K562 (cell line): ENCODE data around the gene TSPAN16. TPM values are rescaled to one million over a fixed set of nuclear protein-coding genes. Genes with fewer than 3 reads are reported as not detected.

ENCODE experiments used
- ATAC-seq: fragments of 200-7000 bp; cut with Tn5 transposase; 3 replicates; pipeline ENCODE4 v1.9.1; 2020; ENCODE audit warnings: moderate library complexity
- BruUV-seq: library from RNA; stranded (reverse); fragments of 400-500 nt; replicated peaks from 2 replicates; lab custom pipeline; 2021; lab: Mats Ljungman, UMichigan
- CTCF ChIA-PET: fragments of 300-600 bp; formaldehyde crosslinking; extraction: SDS; loops from one replicate; lab custom pipeline; 2021; ENCODE audit warnings: low intra/inter-chr PET ratio; lab: Yijun Ruan, JAX
- POLR2A ChIA-PET: fragments of 300-600, 350-650 bp; sonication (Branson Sonifier 250); formaldehyde crosslinking; extraction: SDS; loops from one replicate; lab custom pipeline; 2021; ENCODE audit warnings: antibody characterized with exemption, inconsistent platforms; lab: Yijun Ruan, JAX
- DNase-seq, 4 experiments: peaks; one replicate each; pipeline versions ENCODE4 v3.0.0 to v3.0.0-alpha.2; 2011 to 2018; ENCODE audit warnings: low spot score in 3 of 4, mixed read lengths in 3 of 4; ENCODE audit errors: extremely low read depth in 1 of 4
- FAIRE-seq: peaks from 2 replicates; lab custom pipeline; 2011; peaks lifted over from hg19 to GRCh38; lab: Jason Lieb, UNC
- H2AFZ ChIP-seq: 2 replicates; pipeline ENCODE4 v1.6.0; 2011; ENCODE audit warnings: low read depth, low read length, control low read depth, inconsistent platforms
- H3K27ac ChIP-seq: fragments of 200-600 bp; 3 replicates; pipeline ENCODE4 v1.8.0; 2011; ENCODE audit warnings: low read depth, mild to moderate bottlenecking, control low read depth, inconsistent platforms, low read length, moderate library complexity, mixed read lengths; ENCODE audit errors: extremely low read depth
- H3K27me3 ChIP-seq, 2 experiments: fragments of 300-600 bp in 1 of 2; 2 replicates in 1 of 2; 3 replicates in 1 of 2; pipeline versions ENCODE4 v1.6.0 to v1.8.0; 2011; ENCODE audit warnings: inconsistent platforms in 2 of 2, low read length in 2 of 2, mild to moderate bottlenecking in 1 of 2, mixed read lengths in 1 of 2, moderate library complexity in 1 of 2; ENCODE audit not compliant: control insufficient read depth in 2 of 2, insufficient read depth in 2 of 2
- H3K36me3 ChIP-seq: fragments of 300-600 bp; 3 replicates; pipeline ENCODE4 v1.8.0; 2011; ENCODE audit warnings: mild to moderate bottlenecking, low read length, inconsistent platforms; ENCODE audit not compliant: control insufficient read depth, insufficient read depth
- H3K4me1 ChIP-seq, 2 experiments: fragments of 200-600 bp in 1 of 2; replicated peaks in 1 of 2; 2 replicates in 1 of 2; 3 replicates in 1 of 2; pipeline versions ENCODE4 v1.5.1 to v1.8.0; 2011; ENCODE audit warnings: inconsistent platforms in 2 of 2, low read length in 2 of 2, mild to moderate bottlenecking in 1 of 2, mixed read lengths in 1 of 2, moderate library complexity in 1 of 2; ENCODE audit not compliant: control insufficient read depth in 2 of 2, insufficient read depth in 2 of 2
- H3K4me2 ChIP-seq: 2 replicates; pipeline ENCODE4 v1.6.1; 2011; ENCODE audit warnings: low read length, control low read depth, inconsistent platforms, mixed read lengths; ENCODE audit not compliant: insufficient read depth
- H3K4me3 ChIP-seq: fragments of 200-600 bp; sonication (generic), shearing (Covaris generic); 2 replicates; pipeline ENCODE4 v1.5.1; 2016; ENCODE audit warnings: control low read depth, inconsistent platforms
- H3K79me2 ChIP-seq: fragments of 200-600 bp; 3 replicates; pipeline ENCODE4 v1.8.0; 2011; ENCODE audit warnings: low read length, inconsistent platforms; ENCODE audit not compliant: control insufficient read depth, insufficient read depth
- H3K9ac ChIP-seq, 2 experiments: 2 replicates each; pipeline versions ENCODE4 v1.6.0 to v1.6.1; 2011; ENCODE audit warnings: low read depth in 2 of 2, low read length in 2 of 2, control low read depth in 1 of 2, inconsistent platforms in 1 of 2, mild to moderate bottlenecking in 1 of 2, mixed read lengths in 1 of 2; ENCODE audit not compliant: insufficient read depth in 1 of 2
- H3K9me1 ChIP-seq: one replicate; pipeline ENCODE4 v1.6.0; 2011; ENCODE audit warnings: inconsistent platforms, mild to moderate bottlenecking, low read length, moderate library complexity; ENCODE audit not compliant: control insufficient read depth, insufficient read depth
- H3K9me3 ChIP-seq: replicated peaks from 2 replicates; pipeline ENCODE4 v1.5.1; 2011; ENCODE audit warnings: low read depth, low read length, inconsistent platforms; ENCODE audit not compliant: control insufficient read depth, insufficient read depth
- H4K20me1 ChIP-seq: replicated peaks from 2 replicates; pipeline ENCODE4 v1.6.1; 2011; ENCODE audit warnings: low read length, inconsistent platforms, mixed read lengths; ENCODE audit not compliant: control insufficient read depth, insufficient read depth
- KDM1A ChIP-seq, 2 experiments: fragments of 450-650 bp; IDR thresholded peaks; 2 replicates each; pipeline ENCODE4 v1.6.1; 2016; ENCODE audit warnings: mild to moderate bottlenecking in 2 of 2
- RBM25 ChIP-seq: fragments of 200-400 bp; formaldehyde crosslinking; IDR thresholded peaks from 2 replicates; pipeline ENCODE4 v1.6.1; 2018; ENCODE audit warnings: low read length, low read depth, moderate library complexity; ENCODE audit not compliant: severe bottlenecking
- ZBTB1 ChIP-seq: sonication (generic); formaldehyde crosslinking; IDR thresholded peaks from 2 replicates; pipeline ENCODE4 v1.8.1; 2023; ENCODE audit warnings: missing genetic modification reagents, low read depth, mild to moderate bottlenecking, borderline replicate concordance
- ZFP36 ChIP-seq: fragments of 150-350 bp; IDR thresholded peaks from 2 replicates; pipeline ENCODE4 v1.6.1; 2018; ENCODE audit warnings: low read length, low read depth; ENCODE audit not compliant: partially characterized antibody
- ZNF121 ChIP-seq: sonication (generic); formaldehyde crosslinking; conservative IDR thresholded peaks from 2 replicates; pipeline ENCODE4 v1.8.0; 2022; ENCODE audit warnings: missing genetic modification reagents
- WGBS: fragments of 100-300 bp; shearing (Covaris generic); methylation state at CpG from one replicate; pipeline ENCODE4 v1.1.6; 2016; ENCODE audit warnings: low coverage, mixed read lengths; ENCODE audit not compliant: insufficient coverage; ENCODE audit errors: missing lambda C conversion rate; 5-methylcytosine and 5-hydroxymethylcytosine counted together
- in situ Hi-C: fragments of 300-500 bp; cut with MboI; formaldehyde crosslinking; loops from 4 replicates; pipeline ENCODE4 v1.15.0; 2018; ENCODE audit warnings: inconsistent platforms, mixed read lengths
- intact Hi-C: fragments of 100-400 bp; cut with micrococcal nuclease; formaldehyde crosslinking; loops from 2 replicates; pipeline ENCODE4 v1.14.2; 2022
- polyA plus RNA-seq, 8 experiments: library from polyadenylated mRNA; depleted of rRNA in 4 of 8; stranded (reverse) in 5 of 8; unstranded in 3 of 8; fragments of >200 nt; fragmentation: Nextera tagmentation in 2 of 8; fragmentation: Illumina TruSeq in 1 of 8; extraction: Ambion mirVana in 2 of 8; extraction: Trizol in 1 of 8; gene quantifications; 2 replicates each; pipeline versions ENCODE4 v1.2.1 to v1.2.3, GENCODE V29; 2011 to 2014; ENCODE audit warnings: inconsistent platforms in 1 of 8, missing spikeins in 1 of 8
- total RNA-seq, 7 experiments: library from RNA; depleted of rRNA in 6 of 7; stranded (reverse); fragments of >200 nt in 6 of 7; fragmentation: Illumina TruSeq in 2 of 7; extraction: Trizol in 2 of 7; gene quantifications; 2 replicates each; pipeline versions ENCODE4 v1.2.1 to v1.2.3, GENCODE V29; 2011 to 2021; ENCODE audit warnings: low replicate concordance in 1 of 7

Gene TSPAN16
- total and polyA plus RNA-seq, 9 of the 15 experiments (the other 6 are each of a cell fraction or from before 2014, with no cell fraction given), result not detected

- intact Hi-C loops, result loop anchor here (2.0 to 10.0 kb wide), 2 partner anchors 152 to 190 kb away; partner anchors contain the start of gene ELAVL3
- BruUV-seq, result no TSS peak
- H3K4me3 ChIP-seq, result no peak overlapping the region
- ATAC-seq (no peak), DNase-seq (no peak), FAIRE-seq (no peak)
- CTCF ChIA-PET, result interaction anchor here (0.6 to 2.2 kb wide), 3 partner anchors 134 to 187 kb away, joined by 3 to 24 read pairs (median 15); no protein-coding TSS in a partner anchor
- in situ Hi-C loops, result loop anchor here (5.0 kb wide), 2 partner anchors 82 to 142 kb away; partner anchors contain the start of genes ODAD3 and PRKCSH
- H3K27me3 ChIP-seq, result peaks cover 19 to 34% of the 10 kb centered on the region in 2 experiments; a peak in 4 of 5 replicates
- POLR2A ChIA-PET, result interaction anchor here (1.2 kb wide), 1 partner anchor 16 kb away, joined by 3 read pairs; no protein-coding TSS in a partner anchor
- no peak overlapping the region for H2AFZ ChIP-seq
- H3K79me2 ChIP-seq, result no peaks in the 10 kb centered on the region
- H3K9me1 ChIP-seq, result no peaks in the 10 kb centered on the region
- H3K4me1 ChIP-seq, result peaks cover 0 to 14% of the 10 kb centered on the region in 2 experiments; a peak in 3 of 5 replicates
- H3K4me2 ChIP-seq, result no peak overlapping the region
- H3K36me3 ChIP-seq, result no peaks in the 10 kb centered on the region
- 44% methylated on average over 4 of the region's 4 CpGs for WGBS
- H3K9me3 ChIP-seq, result no peaks in the 10 kb centered on the region
- TF ChIP-seq ZNF121 (CRISPR knock-in tag) (0 out of 2 replicates have a peak, but pooled peaks have one; percentile 32), ZBTB1 (CRISPR knock-in tag) (no peak), ZFP36 (peak; percentile 52), RBM25 (peak; percentile 34), KDM1A (IDR thresholded peaks at IDR 0.05) (peak in 1 of 2 experiments; percentile 22; a peak in 1 of 4 replicates)
- 0 out of 2 replicates have a peak, but pooled peaks cover 2% of the 10 kb centered on the region for H4K20me1 ChIP-seq
- H3K27ac ChIP-seq, result no peak overlapping the region
- no peak overlapping the region for H3K9ac ChIP-seq
Observed at GRCh38 chr19:11295180-11295579, 780 bp upstream of the TSPAN16 start.
